ENCODE measurements around the gene TRABD. TPM values are rescaled to one million over a fixed set of nuclear protein-coding genes. Genes with fewer than 3 reads are reported as not detected.

The TRABD gene
- total and polyA plus RNA-seq, 11 donors = 14.3 to 32.9 (median 18.0) TPM

- ATAC-seq = no peak
- DNase-seq = no peak
- Histone ChIP-seq H3K4me3 (peak overlapping the region; percentile 51 to 99 (median 88)), H3K36me3 (peaks cover 0 to 42% (median 21%) of the 10 kb centered on the region in 9 donors), H3K9me3 (no peaks in the 10 kb centered on the region), H3K4me1 (peaks cover 13 to 56% (median 43%) of the 10 kb centered on the region in 12 donors), H3K27me3 (no peaks in the 10 kb centered on the region), H3K27ac (peak overlapping the region in 11 of 12 donors; percentile 79 to 96 (median 88))
- TF ChIP-seq, protein P1, sequence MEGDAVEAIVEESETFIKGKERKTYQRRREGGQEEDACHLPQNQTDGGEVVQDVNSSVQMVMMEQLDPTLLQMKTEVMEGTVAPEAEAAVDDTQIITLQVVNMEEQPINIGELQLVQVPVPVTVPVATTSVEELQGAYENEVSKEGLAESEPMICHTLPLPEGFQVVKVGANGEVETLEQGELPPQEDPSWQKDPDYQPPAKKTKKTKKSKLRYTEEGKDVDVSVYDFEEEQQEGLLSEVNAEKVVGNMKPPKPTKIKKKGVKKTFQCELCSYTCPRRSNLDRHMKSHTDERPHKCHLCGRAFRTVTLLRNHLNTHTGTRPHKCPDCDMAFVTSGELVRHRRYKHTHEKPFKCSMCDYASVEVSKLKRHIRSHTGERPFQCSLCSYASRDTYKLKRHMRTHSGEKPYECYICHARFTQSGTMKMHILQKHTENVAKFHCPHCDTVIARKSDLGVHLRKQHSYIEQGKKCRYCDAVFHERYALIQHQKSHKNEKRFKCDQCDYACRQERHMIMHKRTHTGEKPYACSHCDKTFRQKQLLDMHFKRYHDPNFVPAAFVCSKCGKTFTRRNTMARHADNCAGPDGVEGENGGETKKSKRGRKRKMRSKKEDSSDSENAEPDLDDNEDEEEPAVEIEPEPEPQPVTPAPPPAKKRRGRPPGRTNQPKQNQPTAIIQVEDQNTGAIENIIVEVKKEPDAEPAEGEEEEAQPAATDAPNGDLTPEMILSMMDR (IDR thresholded peaks at IDR 0.05) = no peak
- TF ChIP-seq POLR2A (IDR thresholded peaks at IDR 0.05) = no peak
- intact Hi-C loops (cut with DNase I) = loop anchor here in 6 of 10 donors (2.0 to 10.0 kb wide), 5 partner anchors 99 to 371 kb away; partner anchors contain the start of genes PPP6R2 (in 2 of the 6), LMF2 (in 1 of the 6), NCAPH2 (in 1 of the 6) and SCO2 (in 1 of the 6)
- WGBS, 4 donors = 16 to 23% (median 19%) methylated on average over 23 to 27 of the region's 27 CpGs
Observed at GRCh38 chr22:50243685-50244419, 58.1 kb downstream of the TRABD start.

DNA sequence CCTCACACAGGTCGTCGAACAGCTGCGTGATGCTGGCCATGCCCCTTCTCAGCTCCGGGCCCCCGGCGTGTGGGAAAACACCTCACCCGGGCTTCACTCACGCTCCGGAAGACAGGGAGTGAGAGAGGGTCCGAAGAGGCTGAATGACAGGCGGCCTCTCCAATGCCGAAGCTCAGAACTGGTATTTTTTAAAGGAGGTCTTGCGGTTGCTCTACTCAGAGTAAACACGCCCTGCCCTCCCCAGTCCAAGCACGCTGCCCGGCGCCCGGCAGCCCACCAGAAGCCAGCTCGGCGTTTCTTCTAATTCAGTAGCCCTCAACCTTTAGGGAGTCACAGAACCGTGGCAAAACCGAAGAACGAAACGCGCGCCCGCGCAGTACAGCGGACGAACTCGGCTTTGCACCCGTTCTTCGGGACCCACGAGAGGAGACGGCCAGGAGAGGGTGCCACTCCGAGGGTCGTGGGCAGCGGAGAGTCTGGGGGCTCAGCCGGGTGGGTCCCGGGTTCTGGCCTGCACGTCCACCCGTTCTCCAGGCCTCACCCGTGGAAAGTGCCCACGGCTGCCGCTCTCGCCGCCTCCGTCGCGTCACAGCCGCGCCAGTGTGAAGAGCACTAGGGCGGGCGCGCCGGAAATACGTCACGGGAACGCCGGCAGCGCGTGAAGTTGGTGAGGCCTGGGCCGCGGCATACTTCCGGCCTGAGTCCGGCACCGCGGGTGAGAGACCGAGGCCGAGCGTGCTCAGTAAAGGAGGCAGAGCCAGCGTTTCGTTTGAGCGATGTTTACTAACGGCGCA is 58.9 kb downstream of the TRABD start, which contains the start of gene TUBGCP6:
TSS of gene TUBGCP6 (minus strand) at position 604 of the 794 bp plus-strand sequence. CDS start at position 40, 564 bp downstream.
- 0 to 1% (median 1%) methylated on average over 19 to 76 of the region's 76 CpGs for WGBS, 4 donors
- peaks cover 13 to 62% (median 44%) of the 10 kb centered on the region in 12 donors for H3K4me1 ChIP-seq
- intact Hi-C loops (cut with DNase I) = loop anchor here in 6 of 10 donors (2.0 to 10.0 kb wide), 5 partner anchors 98 to 370 kb away; partner anchors contain the start of genes PPP6R2 (in 2 of the 6), LMF2 (in 1 of the 6), NCAPH2 (in 1 of the 6) and SCO2 (in 1 of the 6)

DNA sequence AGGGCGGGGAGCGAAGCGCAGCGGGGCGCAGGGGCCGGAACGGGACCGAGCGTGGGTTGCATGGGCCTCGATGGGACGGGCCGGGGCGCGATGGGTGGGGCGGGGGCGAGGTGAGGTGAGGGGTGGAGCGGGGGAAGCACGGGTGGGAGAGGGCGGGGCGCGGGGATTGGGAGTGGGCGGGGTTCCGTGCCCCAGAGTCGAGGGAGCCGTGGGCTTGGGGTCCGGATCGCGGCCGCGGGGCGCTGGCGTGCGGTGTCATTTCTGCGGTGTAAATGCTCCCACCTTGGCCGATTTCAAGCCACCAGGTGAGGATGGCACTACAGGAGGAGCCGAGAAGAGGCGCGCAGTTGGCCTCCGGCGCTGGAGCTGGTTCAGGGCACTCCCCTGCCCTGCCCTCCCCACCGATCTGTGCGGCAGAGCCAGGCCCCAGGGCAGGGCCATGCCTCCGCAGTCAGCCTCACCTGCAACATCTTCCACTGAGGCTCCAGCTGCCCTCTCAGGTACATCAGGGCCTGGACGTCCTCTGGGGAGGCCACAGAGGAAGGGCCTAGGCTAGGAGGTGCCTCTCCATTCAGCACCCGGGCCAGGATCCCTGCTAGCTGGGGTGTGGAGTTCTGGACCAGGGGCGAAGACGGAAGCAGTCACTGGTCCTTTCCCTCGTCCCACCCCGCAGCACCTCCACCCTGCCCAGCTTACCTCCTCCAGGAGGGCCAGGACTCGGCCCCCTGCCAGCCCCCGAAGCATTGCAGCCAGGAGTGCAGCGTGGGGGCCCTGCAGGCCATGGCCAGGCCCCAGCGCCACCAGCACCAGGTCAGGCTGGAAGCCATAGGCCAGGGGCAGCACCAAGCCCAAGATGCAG is 59.7 kb downstream of the TRABD start:
- peak overlapping the region; percentile 72 to 96 (median 88) for H3K27ac ChIP-seq
- H3K4me1 ChIP-seq = peaks cover 18 to 70% (median 52%) of the 10 kb centered on the region in 12 donors
- H3K4me3 ChIP-seq = peak overlapping the region; percentile 51 to 99 (median 88)
- WGBS, 4 donors = 4 to 25% (median 14%) methylated on average over 11 to 53 of the region's 53 CpGs
- H3K36me3 ChIP-seq = peaks cover 0 to 29% (median 8%) of the 10 kb centered on the region in 9 donors
- DNase-seq (no peak), ATAC-seq (peak; percentile 2 to 44 (median 33))
- H3K27me3 ChIP-seq = no peaks in the 10 kb centered on the region
- intact Hi-C loops (cut with DNase I) = loop anchor here in 6 of 10 donors (2.0 to 10.0 kb wide), 5 partner anchors 97 to 369 kb away; partner anchors contain the start of genes PPP6R2 (in 2 of the 6), LMF2 (in 1 of the 6), NCAPH2 (in 1 of the 6) and SCO2 (in 1 of the 6)
- TF ChIP-seq, protein P1 (IDR thresholded peaks at IDR 0.05) = no peak
- TF ChIP-seq POLR2A (IDR thresholded peaks at IDR 0.05) = no peak
- no peaks in the 10 kb centered on the region for H3K9me3 ChIP-seq

More for the DNA sequence above, 58.9 kb downstream of the TRABD start, which contains the start of gene TUBGCP6:
- peaks cover 0 to 38% (median 14%) of the 10 kb centered on the region in 9 donors for H3K36me3 ChIP-seq
- peak within 1 kb of the TSS; percentile 51 to 99 (median 88) for H3K4me3 ChIP-seq
- TF ChIP-seq POLR2A (IDR thresholded peaks at IDR 0.05) = peak in 1 of 2 donors; percentile 81
- TF ChIP-seq, protein P1 (IDR thresholded peaks at IDR 0.05) = peak in 7 of 12 donors; percentile 6 to 39 (median 24)
- ATAC-seq (peak; percentile 88 to 96 (median 93)), DNase-seq (peak; percentile 96 to 98 (median 96))
- H3K27ac ChIP-seq = peak within 1 kb of the TSS; percentile 72 to 96 (median 88)
- H3K27me3 ChIP-seq = no peaks in the 10 kb centered on the region
- no peaks in the 10 kb centered on the region for H3K9me3 ChIP-seq

All from heart left ventricle (tissue), 16 donors.